ENCODE data around the gene SENP5.

The SENP5 gene

DNA sequence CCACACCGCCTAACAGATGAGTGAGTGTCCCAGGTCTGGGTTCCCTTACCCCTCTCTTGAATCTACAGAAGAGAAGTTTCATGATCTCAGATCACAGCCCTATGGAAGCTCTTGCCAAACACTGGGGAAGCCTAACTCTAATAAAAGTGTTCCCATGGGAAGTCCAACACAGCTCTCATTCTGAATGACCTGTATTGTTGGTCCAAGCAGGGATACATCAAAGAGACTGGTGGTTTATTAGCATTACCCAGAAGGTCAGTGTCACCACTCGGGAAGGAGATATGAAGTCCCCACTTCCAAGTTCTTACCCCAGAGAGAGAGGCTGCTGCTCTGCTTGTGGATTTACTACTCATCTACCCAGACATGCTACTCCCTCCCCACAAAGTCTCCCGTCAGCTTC lies 83.7 kb downstream of the SENP5 start:
- no peak for DNase-seq
- Histone ChIP-seq H3K27me3 (replicated peaks; ENCODE audit: control insufficient read depth, insufficient read depth, low read length, poor library complexity, severe bottlenecking) (no peaks in the 10 kb centered on the region), H3K4me1 (ENCODE audit: control insufficient read depth, insufficient read depth, low read length, poor library complexity, severe bottlenecking) (no peaks in the 10 kb centered on the region), H3K4me3 (ENCODE audit: insufficient read depth, low read depth, low read length, poor library complexity, severe bottlenecking) (no peak overlapping the region), H3K9me3 (ENCODE audit: control insufficient read depth, low read length) (no peaks in the 10 kb centered on the region), H3K27ac (ENCODE audit: insufficient read depth, low read length, poor library complexity, severe bottlenecking) (no peak overlapping the region), H3K36me3 (ENCODE audit: control insufficient read depth, insufficient read depth, low read length) (no peaks in the 10 kb centered on the region)

DNA sequence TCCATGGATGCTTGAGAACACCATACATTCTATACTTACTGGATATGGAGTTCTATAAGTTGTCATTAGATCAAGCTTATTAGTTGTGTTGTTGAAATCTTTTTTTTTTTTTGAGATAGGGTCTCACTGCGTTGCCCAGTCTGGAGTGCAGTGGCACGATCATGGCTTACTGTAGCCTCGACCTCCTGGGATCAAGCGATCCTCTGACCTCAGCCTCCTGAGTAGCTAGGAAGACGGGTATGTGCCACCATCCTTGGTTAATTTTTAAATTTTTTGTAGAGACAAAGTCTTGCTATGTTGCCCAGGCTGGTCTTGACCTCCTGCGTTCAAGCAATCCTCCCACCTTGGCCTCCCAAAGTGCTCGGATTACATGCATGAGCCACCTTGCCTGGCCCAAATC lies 87.1 kb downstream of the SENP5 start:
- Histone ChIP-seq H3K36me3 (ENCODE audit: control insufficient read depth, insufficient read depth, low read length) (no peaks in the 10 kb centered on the region), H3K27ac (ENCODE audit: insufficient read depth, low read length, poor library complexity, severe bottlenecking) (no peak overlapping the region), H3K4me1 (ENCODE audit: control insufficient read depth, insufficient read depth, low read length, poor library complexity, severe bottlenecking) (no peaks in the 10 kb centered on the region), H3K4me3 (ENCODE audit: insufficient read depth, low read depth, low read length, poor library complexity, severe bottlenecking) (no peak overlapping the region), H3K27me3 (replicated peaks; ENCODE audit: control insufficient read depth, insufficient read depth, low read length, poor library complexity, severe bottlenecking) (no peaks in the 10 kb centered on the region), H3K9me3 (ENCODE audit: control insufficient read depth, low read length) (no peaks in the 10 kb centered on the region)
- no peak for DNase-seq

DNA sequence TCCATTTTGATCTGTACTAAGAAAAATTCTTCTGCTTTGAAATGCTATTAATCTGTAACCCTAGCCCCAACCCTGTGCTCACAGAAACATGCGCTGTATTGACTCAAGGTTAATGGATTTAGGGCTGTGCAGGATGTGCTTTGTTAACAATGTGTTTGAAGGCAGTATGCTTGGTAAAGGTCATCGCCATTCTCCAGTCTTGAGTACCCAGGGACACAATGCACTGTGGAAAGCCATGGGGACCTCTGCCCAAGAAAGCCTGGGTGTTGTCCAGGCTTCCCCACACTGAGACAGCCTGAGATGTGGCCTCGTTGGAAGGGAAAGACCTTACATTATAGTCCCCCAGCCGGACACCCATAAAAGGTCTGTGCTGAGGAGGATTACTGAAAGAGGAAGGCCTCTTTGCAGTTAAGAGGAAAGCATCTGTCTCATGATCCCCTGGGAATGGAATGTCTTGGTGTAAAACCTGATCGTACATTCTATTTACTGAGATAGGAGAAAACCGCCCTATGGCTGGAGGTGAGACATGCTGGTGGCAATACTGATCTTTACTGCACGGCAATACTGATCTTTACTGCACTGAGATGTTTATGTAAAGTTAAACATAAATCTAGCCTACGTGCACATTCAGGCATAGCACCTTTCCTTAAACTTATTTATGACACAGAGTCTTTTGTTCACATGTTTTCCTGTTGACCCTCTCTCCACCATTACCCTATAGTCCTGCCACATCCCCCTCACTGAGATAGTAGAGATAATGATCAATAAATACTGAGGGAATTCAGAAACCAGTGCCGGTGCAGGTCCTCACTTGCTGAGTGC lies 94.6 kb downstream of the SENP5 start:
- Histone ChIP-seq H3K4me1 (ENCODE audit: control insufficient read depth, insufficient read depth, low read length, poor library complexity, severe bottlenecking) (no peaks in the 10 kb centered on the region), H3K36me3 (ENCODE audit: control insufficient read depth, insufficient read depth, low read length) (no peaks in the 10 kb centered on the region), H3K4me3 (ENCODE audit: insufficient read depth, low read depth, low read length, poor library complexity, severe bottlenecking) (no peak overlapping the region), H3K27me3 (replicated peaks; ENCODE audit: control insufficient read depth, insufficient read depth, low read length, poor library complexity, severe bottlenecking) (no peaks in the 10 kb centered on the region), H3K9me3 (ENCODE audit: control insufficient read depth, low read length) (no peaks in the 10 kb centered on the region), H3K27ac (ENCODE audit: insufficient read depth, low read length, poor library complexity, severe bottlenecking) (no peak overlapping the region)
- no peak for DNase-seq

DNA sequence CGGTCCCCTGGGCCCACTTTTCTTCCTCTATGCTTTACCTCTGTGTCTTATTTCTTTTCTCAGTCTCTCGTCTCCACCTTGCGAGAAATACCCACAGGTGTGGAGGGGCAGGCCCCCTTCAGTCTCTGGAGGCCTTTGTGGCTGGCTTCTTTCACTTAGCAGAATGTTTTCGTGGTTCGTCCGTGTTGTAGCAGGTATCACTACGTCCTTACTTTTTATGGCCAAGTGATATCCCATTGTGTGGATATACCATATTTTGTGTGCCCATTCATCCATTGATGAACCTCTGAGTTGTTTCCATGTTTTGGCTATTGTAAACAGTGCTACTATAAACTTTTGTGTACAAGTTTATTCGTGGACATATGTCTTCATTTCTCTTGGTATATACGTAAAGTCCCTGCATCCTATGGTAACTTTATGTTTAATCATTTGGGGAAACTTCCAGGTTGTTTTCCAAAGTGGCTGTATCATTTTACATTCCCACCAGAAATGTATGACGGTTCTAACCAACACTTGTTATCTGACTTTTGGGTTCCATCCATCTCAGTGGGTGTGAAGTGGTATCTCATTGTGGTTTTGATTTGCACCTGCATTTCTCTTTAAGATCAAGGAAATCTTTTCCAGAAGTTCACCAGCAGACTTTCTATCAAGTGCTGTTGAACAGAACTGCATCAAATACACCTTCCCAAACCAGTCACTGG lies 95.4 kb downstream of the SENP5 start:
- Histone ChIP-seq H3K36me3 (ENCODE audit: control insufficient read depth, insufficient read depth, low read length) (no peaks in the 10 kb centered on the region), H3K4me3 (ENCODE audit: insufficient read depth, low read depth, low read length, poor library complexity, severe bottlenecking) (no peak overlapping the region)
- DNase-seq = no peak

DNA sequence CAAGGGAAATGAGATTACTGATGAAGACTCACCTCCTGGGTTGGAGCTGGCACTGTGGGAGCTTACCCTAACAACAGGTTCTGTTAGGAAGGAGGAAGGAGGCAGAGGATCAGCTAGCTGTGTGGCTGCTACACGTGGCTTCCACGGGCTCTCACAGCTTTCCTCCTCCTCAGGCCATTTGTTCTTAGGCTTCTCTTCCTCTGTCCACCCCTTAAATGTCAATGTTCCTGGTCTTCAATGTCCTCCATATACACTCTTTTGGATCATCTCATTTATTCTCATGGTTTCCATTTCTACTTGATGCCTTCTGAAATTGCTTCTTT lies 95.9 kb downstream of the SENP5 start:
- no peaks in the 10 kb centered on the region for H3K9me3 ChIP-seq (ENCODE audit: control insufficient read depth, low read length)
- no peak for DNase-seq

More for the DNA sequence above, 95.4 kb downstream of the SENP5 start:
- Histone ChIP-seq H3K27me3 (replicated peaks; ENCODE audit: control insufficient read depth, insufficient read depth, low read length, poor library complexity, severe bottlenecking) (no peaks in the 10 kb centered on the region), H3K9me3 (ENCODE audit: control insufficient read depth, low read length) (no peaks in the 10 kb centered on the region), H3K4me1 (ENCODE audit: control insufficient read depth, insufficient read depth, low read length, poor library complexity, severe bottlenecking) (peaks cover 3% of the 10 kb centered on the region), H3K27ac (ENCODE audit: insufficient read depth, low read length, poor library complexity, severe bottlenecking) (no peak overlapping the region)

DNA sequence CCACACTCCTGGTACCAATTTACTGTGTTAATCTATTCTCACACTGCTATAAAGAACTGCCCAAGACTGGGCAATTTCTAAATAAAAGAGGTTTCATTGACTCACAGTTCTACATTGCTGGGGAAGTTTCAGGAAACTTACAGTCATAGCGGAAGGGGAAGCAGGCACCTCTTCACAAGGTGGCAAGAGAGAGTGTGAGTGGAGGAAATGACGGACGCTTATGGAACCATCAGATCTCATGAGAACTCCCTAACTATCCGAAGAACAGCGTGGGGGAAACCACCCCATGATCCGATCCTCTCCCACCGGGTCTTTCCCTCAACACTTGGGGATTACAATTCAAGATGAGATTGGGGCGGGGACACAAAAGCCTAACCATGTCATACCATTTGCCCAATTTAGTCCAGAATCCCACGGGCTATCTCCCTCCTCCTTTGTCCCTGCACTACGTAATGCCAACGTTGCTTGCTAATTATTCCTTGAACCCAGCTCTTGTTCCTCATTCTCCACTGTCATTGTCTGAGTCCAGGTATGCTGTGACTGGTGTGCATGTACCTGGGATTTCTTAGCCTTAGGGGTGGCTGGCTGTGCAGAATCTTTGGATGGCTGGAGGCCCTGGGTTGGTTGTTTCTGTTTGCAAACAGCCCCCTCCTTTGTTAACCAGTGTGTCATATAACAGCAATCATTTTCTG lies 97.5 kb downstream of the SENP5 start:
- peaks cover 6% of the 10 kb centered on the region for H3K4me1 ChIP-seq (ENCODE audit: control insufficient read depth, insufficient read depth, low read length, poor library complexity, severe bottlenecking)

More for the DNA sequence above, 95.9 kb downstream of the SENP5 start:
- H3K36me3 ChIP-seq (ENCODE audit: control insufficient read depth, insufficient read depth, low read length) = no peaks in the 10 kb centered on the region
- no peaks in the 10 kb centered on the region for H3K27me3 ChIP-seq (replicated peaks; ENCODE audit: control insufficient read depth, insufficient read depth, low read length, poor library complexity, severe bottlenecking)
- no peak overlapping the region for H3K4me3 ChIP-seq (ENCODE audit: insufficient read depth, low read depth, low read length, poor library complexity, severe bottlenecking)
- H3K4me1 ChIP-seq (ENCODE audit: control insufficient read depth, insufficient read depth, low read length, poor library complexity, severe bottlenecking) = peaks cover 6% of the 10 kb centered on the region
- no peak overlapping the region for H3K27ac ChIP-seq (ENCODE audit: insufficient read depth, low read length, poor library complexity, severe bottlenecking)

DNA sequence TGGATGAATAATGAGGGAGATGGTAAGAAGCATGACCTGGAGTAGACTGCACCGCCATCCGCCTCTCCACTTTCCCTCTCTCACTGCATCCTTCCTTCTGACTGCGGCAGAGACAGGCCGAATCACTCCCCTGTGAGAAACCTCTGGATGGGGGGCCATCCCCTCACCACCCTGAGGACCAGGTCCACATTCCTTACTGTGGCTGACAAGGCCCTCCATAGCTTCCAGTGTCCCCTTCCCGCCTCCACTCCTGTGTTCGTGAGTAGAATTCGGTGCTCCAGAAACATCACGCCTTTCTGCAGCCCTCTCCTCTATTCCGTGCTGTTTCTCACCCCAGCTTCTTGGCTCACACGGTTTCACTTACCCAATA lies 98.1 kb downstream of the SENP5 start:
- no peaks in the 10 kb centered on the region for H3K9me3 ChIP-seq (ENCODE audit: control insufficient read depth, low read length)
- H3K4me3 ChIP-seq (ENCODE audit: insufficient read depth, low read depth, low read length, poor library complexity, severe bottlenecking) = no peak overlapping the region
- H3K4me1 ChIP-seq (ENCODE audit: control insufficient read depth, insufficient read depth, low read length, poor library complexity, severe bottlenecking) = peaks cover 6% of the 10 kb centered on the region
- no peaks in the 10 kb centered on the region for H3K36me3 ChIP-seq (ENCODE audit: control insufficient read depth, insufficient read depth, low read length)
- DNase-seq = no peak
- H3K27me3 ChIP-seq (replicated peaks; ENCODE audit: control insufficient read depth, insufficient read depth, low read length, poor library complexity, severe bottlenecking) = no peaks in the 10 kb centered on the region
- no peak overlapping the region for H3K27ac ChIP-seq (ENCODE audit: insufficient read depth, low read length, poor library complexity, severe bottlenecking)

More for the DNA sequence above, 97.5 kb downstream of the SENP5 start:
- no peaks in the 10 kb centered on the region for H3K9me3 ChIP-seq (ENCODE audit: control insufficient read depth, low read length)
- no peak overlapping the region for H3K27ac ChIP-seq (ENCODE audit: insufficient read depth, low read length, poor library complexity, severe bottlenecking)
- H3K36me3 ChIP-seq (ENCODE audit: control insufficient read depth, insufficient read depth, low read length) = no peaks in the 10 kb centered on the region
- no peak for DNase-seq
- H3K4me3 ChIP-seq (ENCODE audit: insufficient read depth, low read depth, low read length, poor library complexity, severe bottlenecking) = no peak overlapping the region
- no peaks in the 10 kb centered on the region for H3K27me3 ChIP-seq (replicated peaks; ENCODE audit: control insufficient read depth, insufficient read depth, low read length, poor library complexity, severe bottlenecking)

DNA sequence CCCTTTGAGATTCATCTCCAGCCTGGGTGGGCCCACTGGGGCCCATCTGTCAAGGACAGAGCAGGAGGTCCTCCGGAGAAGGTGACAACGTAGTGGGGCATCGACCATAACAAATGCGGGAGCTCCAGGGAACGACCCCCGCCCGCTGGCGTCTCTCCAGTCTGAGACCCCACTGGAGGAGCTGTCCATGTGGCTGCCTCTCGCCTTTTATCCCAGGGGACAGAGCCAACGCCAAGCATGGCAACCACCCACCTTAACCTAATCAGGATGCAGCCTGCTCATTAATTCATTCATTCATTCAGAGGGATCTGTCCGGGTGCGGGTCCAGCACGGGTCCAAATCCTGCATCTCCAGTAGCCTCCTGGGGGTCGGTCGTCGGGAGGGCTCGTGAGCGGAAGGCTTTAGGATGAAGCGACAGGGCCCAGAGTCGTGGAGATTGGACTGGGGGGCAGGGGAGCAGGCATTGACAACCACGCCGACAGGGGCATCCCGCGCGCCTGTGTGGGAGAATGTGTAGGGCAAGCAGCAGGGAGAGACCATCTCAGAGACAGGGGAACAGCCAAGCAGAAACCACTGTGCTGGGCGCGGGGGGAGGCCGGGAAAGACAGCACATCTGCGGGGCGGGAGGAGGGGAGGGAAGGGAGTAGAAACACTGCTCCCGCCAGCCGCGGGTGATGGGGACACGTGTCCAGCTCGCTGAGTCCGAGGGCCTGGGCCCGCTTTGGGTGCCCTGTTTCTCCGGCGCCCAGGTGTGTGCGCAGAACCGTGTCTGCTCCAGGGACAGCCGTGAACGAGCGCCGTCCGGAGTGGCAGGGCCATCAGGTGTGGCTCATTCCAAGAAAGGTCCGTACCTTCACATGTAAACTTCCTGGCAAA lies 99.0 kb downstream of the SENP5 start:
- Histone ChIP-seq H3K36me3 (ENCODE audit: control insufficient read depth, insufficient read depth, low read length) (no peaks in the 10 kb centered on the region), H3K27ac (ENCODE audit: insufficient read depth, low read length, poor library complexity, severe bottlenecking) (no peak overlapping the region), H3K9me3 (ENCODE audit: control insufficient read depth, low read length) (no peaks in the 10 kb centered on the region), H3K4me1 (ENCODE audit: control insufficient read depth, insufficient read depth, low read length, poor library complexity, severe bottlenecking) (peaks cover 6% of the 10 kb centered on the region), H3K27me3 (replicated peaks; ENCODE audit: control insufficient read depth, insufficient read depth, low read length, poor library complexity, severe bottlenecking) (no peaks in the 10 kb centered on the region), H3K4me3 (ENCODE audit: insufficient read depth, low read depth, low read length, poor library complexity, severe bottlenecking) (no peak overlapping the region)
- DNase-seq = no peak

DNA sequence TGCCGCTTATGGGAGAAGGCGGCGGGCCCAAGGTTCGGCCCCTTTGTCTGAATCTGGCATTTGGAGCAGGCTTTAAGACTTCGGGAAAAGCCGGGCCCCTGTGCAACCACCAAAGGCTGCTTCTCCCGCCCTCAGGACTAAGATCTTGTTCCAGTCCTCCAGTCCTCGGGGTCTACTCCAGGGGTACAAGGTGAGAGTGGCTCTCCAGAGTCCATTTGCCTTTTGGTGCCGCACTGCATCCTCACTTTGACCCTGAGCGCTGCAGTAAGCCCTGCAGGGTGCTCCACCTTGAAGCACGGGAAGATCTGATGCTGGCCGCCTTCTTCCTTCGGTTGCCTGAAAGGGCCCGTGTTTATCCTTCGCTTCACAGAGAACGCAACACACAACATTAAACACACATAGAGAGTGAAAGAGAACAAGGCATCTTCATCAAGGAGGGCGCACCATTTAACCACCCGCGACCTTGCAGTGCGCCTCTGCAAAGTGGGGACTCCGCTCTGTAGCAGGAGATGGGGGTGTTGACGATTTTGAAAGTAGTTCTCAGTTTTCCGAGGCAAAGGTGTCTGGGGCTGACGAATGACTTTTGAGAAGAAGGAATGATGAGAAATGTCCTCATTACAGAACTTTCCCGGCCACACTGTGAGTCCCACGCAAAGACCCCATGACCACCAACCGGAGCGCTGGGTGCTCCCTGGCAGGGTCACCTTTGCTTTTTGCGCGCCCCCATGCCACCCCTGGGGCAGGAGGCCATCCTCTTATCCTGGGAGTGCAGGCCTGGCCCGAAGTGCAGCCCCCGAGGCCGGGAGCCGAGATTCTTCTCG lies 99.9 kb downstream of the SENP5 start:
- H3K4me1 ChIP-seq (ENCODE audit: control insufficient read depth, insufficient read depth, low read length, poor library complexity, severe bottlenecking) = peaks cover 6% of the 10 kb centered on the region
- no peak for DNase-seq
- H3K9me3 ChIP-seq (ENCODE audit: control insufficient read depth, low read length) = no peaks in the 10 kb centered on the region
- no peak overlapping the region for H3K4me3 ChIP-seq (ENCODE audit: insufficient read depth, low read depth, low read length, poor library complexity, severe bottlenecking)
- H3K27me3 ChIP-seq (replicated peaks; ENCODE audit: control insufficient read depth, insufficient read depth, low read length, poor library complexity, severe bottlenecking) = no peaks in the 10 kb centered on the region
- no peaks in the 10 kb centered on the region for H3K36me3 ChIP-seq (ENCODE audit: control insufficient read depth, insufficient read depth, low read length)
- H3K27ac ChIP-seq (ENCODE audit: insufficient read depth, low read length, poor library complexity, severe bottlenecking) = no peak overlapping the region
